Measurements from ENCODE around the gene TEX14. TPM values are rescaled to one million over a fixed set of nuclear protein-coding genes. Genes with fewer than 3 reads are reported as not detected.

The TEX14 gene
- total RNA-seq, 4 donors from 2014 or later = 0.13 TPM; not detected in 3

GRCh38 chr17:58510075-58510474, 181.8 kb downstream of the TEX14 start:
- H3K27ac ChIP-seq = no peak overlapping the region
- no peak for DNase-seq
- no peak overlapping the region for H3K4me3 ChIP-seq
- peaks cover 0 to 19% (median 3%) of the 10 kb centered on the region in 4 donors for H3K4me1 ChIP-seq
- no peaks in the 10 kb centered on the region for H3K27me3 ChIP-seq
- TF ChIP-seq CTCF (IDR thresholded peaks at IDR 0.05) = no peak
- no peak for TF ChIP-seq POLR2A (IDR thresholded peaks at IDR 0.05)
- H3K36me3 ChIP-seq = peaks cover 0 to 79% (median 0%) of the 10 kb centered on the region in 3 donors
- no peaks in the 10 kb centered on the region for H3K9me3 ChIP-seq

- Histone ChIP-seq H3K27me3 (no peaks in the 10 kb centered on the region), H3K27ac (no peak overlapping the region), H3K36me3 (peaks cover 0 to 95% (median 0%) of the 10 kb centered on the region in 3 donors), H3K9me3 (no peaks in the 10 kb centered on the region), H3K4me3 (no peak overlapping the region), H3K4me1 (peaks cover 0 to 9% (median 6%) of the 10 kb centered on the region in 4 donors)
- no peak for DNase-seq
- TF ChIP-seq CTCF (IDR thresholded peaks at IDR 0.05) (no peak), POLR2A (IDR thresholded peaks at IDR 0.05) (no peak)
Measured at GRCh38 chr17:58508341-58509067, 183.3 kb downstream of the TEX14 start.

GRCh38 chr17:58507123-58507634, 184.7 kb downstream of the TEX14 start:
- Histone ChIP-seq H3K27ac (no peak overlapping the region), H3K36me3 (peaks cover 0 to 100% (median 2%) of the 10 kb centered on the region in 3 donors), H3K27me3 (no peaks in the 10 kb centered on the region), H3K4me1 (peaks cover 0 to 9% (median 2%) of the 10 kb centered on the region in 4 donors), H3K9me3 (no peaks in the 10 kb centered on the region), H3K4me3 (no peak overlapping the region)
- no peak for DNase-seq
- TF ChIP-seq CTCF (IDR thresholded peaks at IDR 0.05) = no peak
- TF ChIP-seq POLR2A (IDR thresholded peaks at IDR 0.05) = no peak

Small RNAs within 50 kb of the gene (small RNA-seq; reads per million reads assigned to genes)
- gene AC011195.1 (0 reads per million in 2 donors), gene RF00012 (0 reads per million in 2 donors), gene RNU1-108P (0 reads per million in 2 donors), gene RNU1-52P (0 reads per million in 2 donors), gene RNU1-85P (0 reads per million in 2 donors)

Other genes with a start within 250 kb of the TEX14 start
- under 1 TPM in 2 of 4 donors, not detected in 2; 0.28 to 0.83 TPM for gene HSF5, start 203.6 kb downstream of the TEX14 start, total RNA-seq
- 100 to 1,000 TPM in 2 of 4 donors, 10 to 100 TPM in 2; 46.2 to 129 (median 105) TPM for gene MTMR4, start 177.4 kb downstream of the TEX14 start, total RNA-seq
- 10 to 100 TPM in 1 of 4 donors, 1 to 10 TPM in 3; 4.0 to 41.3 (median 8.3) TPM for gene RAD51C, start 557 bp upstream of the TEX14 start, total RNA-seq
- gene PPM1E, start 63.8 kb upstream of the TEX14 start, total RNA-seq = under 1 TPM in 2 of 4 donors, not detected in 2; 0.13 to 0.18 TPM